ENCODE results near the gene UBAC1. TPM values are rescaled to one million over a fixed set of nuclear protein-coding genes. Genes with fewer than 3 reads are reported as not detected.
A peak's percentile ranks its signal among the peaks of the same experiment; 100 is the strongest.

The UBAC1 gene
- total and polyA plus RNA-seq, 12 donors: 73.8 to 172 (median 85.5) TPM

DNA sequence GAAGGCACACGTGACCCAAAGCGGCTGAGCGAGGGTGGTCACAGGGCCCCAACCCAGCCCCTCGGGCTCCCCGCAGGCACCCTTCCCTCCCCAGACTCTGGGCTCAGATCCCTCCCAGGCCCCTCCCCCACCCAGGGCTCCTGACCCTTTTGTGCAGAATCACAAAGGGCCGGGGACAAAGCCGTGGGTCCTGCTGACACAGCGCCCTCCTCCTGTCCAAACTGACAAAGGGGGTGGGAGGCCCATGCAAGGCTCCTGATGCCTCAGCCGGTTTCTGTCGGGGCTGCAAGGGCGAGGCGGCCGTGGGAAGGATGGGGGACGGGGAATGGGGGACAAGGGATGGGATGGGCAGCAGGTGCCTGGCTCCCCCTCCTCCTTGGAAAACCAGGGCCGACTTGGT lies 43.5 kb upstream of the UBAC1 start:
- DNase-seq: no peak
- H3K27me3 ChIP-seq: no peaks in the 10 kb centered on the region
- peaks cover 11 to 39% (median 16%) of the 10 kb centered on the region in 9 donors for H3K4me1 ChIP-seq
- no peak overlapping the region for H3K27ac ChIP-seq
- no peaks in the 10 kb centered on the region for H3K9me3 ChIP-seq
- ATAC-seq: no peak
- intact Hi-C loops (cut with DNase I): no loop called here
- 89 to 90% methylated on average over 15 of the region's 15 CpGs for WGBS, 2 donors
- H3K36me3 ChIP-seq: peaks cover 0 to 17% (median 0%) of the 10 kb centered on the region in 9 donors
- no peak overlapping the region for H3K4me3 ChIP-seq
- TF ChIP-seq CTCF (IDR thresholded peaks at IDR 0.05): no peak

DNA sequence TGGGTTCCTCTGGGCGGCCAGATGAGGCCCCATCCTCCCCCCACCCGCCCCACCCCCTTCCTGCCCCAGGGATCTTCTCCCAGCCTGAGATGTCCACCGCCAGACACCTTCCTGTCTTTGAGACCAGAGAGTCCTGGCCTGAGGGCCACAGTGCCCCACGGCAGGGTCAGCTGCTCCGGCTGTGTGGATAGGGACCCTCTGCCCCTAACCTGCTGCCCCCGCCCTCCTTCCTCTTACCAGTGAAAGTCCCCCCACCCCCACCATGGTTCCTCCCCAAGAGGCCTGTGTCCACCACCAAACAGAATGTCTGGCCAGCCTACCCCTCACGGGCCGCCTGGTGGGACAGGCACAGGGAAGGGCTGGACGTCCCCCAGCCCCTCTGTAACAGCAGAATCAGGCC lies 43.0 kb upstream of the UBAC1 start:
- TF ChIP-seq CTCF (IDR thresholded peaks at IDR 0.05): no peak
- no peaks in the 10 kb centered on the region for H3K27me3 ChIP-seq
- H3K27ac ChIP-seq: no peak overlapping the region
- peaks cover 11 to 38% (median 16%) of the 10 kb centered on the region in 9 donors for H3K4me1 ChIP-seq
- DNase-seq (no peak), ATAC-seq (no peak)
- intact Hi-C loops (cut with DNase I): no loop called here
- WGBS, 2 donors: 81 to 90% methylated on average over 9 of the region's 9 CpGs
- H3K4me3 ChIP-seq: no peak overlapping the region
- no peaks in the 10 kb centered on the region for H3K9me3 ChIP-seq
- H3K36me3 ChIP-seq: peaks cover 0 to 12% (median 0%) of the 10 kb centered on the region in 9 donors

DNA sequence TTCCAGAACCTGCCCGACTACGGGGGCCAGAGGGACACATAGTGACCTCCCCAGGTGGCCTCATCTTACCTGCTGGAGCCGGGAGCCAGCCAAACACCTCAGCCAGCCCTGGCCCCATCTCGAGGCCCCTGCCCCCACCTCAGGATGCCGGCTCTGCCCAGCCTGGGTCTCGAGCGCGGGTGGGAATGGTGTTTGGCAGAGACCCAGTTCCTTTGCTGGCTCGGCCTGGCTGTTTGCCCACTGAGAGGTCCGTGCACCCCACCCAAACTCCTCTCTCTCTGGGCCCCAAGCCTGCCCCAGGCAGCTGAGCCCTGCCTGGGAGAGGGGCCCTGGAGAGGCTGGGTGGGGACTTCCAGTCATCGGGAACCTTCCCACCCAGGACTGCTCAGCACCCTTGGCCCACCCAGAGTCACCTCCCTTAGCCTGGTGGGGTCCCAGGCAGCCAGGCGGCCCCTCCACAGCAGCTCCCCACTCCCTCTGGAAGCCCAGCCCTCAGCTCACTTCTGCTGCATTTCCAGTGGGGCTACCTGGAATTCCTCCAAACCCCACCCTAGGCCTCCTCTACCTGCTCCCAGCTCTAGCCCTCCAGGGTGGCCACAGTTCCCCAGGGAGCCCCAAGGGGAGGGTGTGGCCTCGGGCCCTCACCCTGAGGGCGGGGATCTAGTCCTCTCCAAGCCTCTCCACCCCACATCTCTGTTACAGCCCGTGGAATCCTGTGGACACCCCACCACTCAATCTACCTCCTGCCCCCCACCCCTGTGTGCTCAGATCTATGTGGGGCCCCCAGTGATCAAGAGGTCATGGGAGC lies 42.4 kb upstream of the UBAC1 start:
- intact Hi-C loops (cut with DNase I): no loop called here
- no peak for TF ChIP-seq CTCF (IDR thresholded peaks at IDR 0.05)
- no peaks in the 10 kb centered on the region for H3K27me3 ChIP-seq
- DNase-seq: no peak
- no peak overlapping the region for H3K4me3 ChIP-seq
- no peaks in the 10 kb centered on the region for H3K9me3 ChIP-seq
- peak in 5 of 8 donors; percentile 7 to 29 (median 11) for ATAC-seq
- peaks cover 0 to 7% (median 0%) of the 10 kb centered on the region in 9 donors for H3K36me3 ChIP-seq
- WGBS, 2 donors: 25 to 34% methylated on average over 15 of the region's 15 CpGs
- no peak overlapping the region for H3K27ac ChIP-seq
- peaks cover 11 to 32% (median 16%) of the 10 kb centered on the region in 9 donors for H3K4me1 ChIP-seq

DNA sequence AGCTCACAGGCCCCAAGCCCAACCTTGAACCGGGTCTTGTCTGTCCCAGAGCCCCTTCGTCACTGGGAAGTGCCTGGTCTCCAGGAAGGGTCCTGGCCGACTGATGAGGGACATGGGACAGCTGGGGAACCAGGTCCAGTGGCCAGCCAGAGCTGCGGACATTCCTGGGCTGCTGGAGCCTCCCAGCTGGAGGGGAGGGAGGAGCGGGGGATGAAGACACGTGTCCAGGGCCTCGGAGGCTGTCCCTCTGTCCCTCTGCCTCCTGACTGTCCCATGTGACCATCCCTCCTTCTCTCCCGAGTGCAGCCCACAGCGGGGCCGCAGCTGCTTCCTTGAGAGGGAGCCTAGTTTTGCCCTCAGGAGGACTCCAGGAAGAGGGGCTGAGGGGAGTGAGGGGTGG lies 41.7 kb upstream of the UBAC1 start:
- H3K4me3 ChIP-seq: no peak overlapping the region
- peaks cover 0 to 4% (median 0%) of the 10 kb centered on the region in 9 donors for H3K36me3 ChIP-seq
- ATAC-seq (peak; percentile 52 to 71 (median 62)), DNase-seq (peak in 1 of 2 donors; percentile 58)
- 21 to 32% methylated on average over 10 of the region's 10 CpGs for WGBS, 2 donors
- intact Hi-C loops (cut with DNase I): no loop called here
- H3K9me3 ChIP-seq: no peaks in the 10 kb centered on the region
- H3K27ac ChIP-seq: no peak overlapping the region
- no peaks in the 10 kb centered on the region for H3K27me3 ChIP-seq
- TF ChIP-seq CTCF (IDR thresholded peaks at IDR 0.05): no peak
- H3K4me1 ChIP-seq: peaks cover 11 to 25% (median 16%) of the 10 kb centered on the region in 9 donors

Data from heart right ventricle (tissue), 16 donors.